Erythroblast (primary cell): ENCODE data around the gene TFB1M.

Experiments
- GATA1 ChIP-seq: IDR thresholded peaks from 2 replicates; pipeline ENCODE4 v1.6.1; 2011; ENCODE audit warnings: low read depth, mild to moderate bottlenecking, control low read depth, low read length, moderate library complexity
- POLR2A ChIP-seq: IDR thresholded peaks from 2 replicates; pipeline ENCODE4 v1.6.1; 2011; ENCODE audit warnings: mild to moderate bottlenecking, low read length

DNA sequence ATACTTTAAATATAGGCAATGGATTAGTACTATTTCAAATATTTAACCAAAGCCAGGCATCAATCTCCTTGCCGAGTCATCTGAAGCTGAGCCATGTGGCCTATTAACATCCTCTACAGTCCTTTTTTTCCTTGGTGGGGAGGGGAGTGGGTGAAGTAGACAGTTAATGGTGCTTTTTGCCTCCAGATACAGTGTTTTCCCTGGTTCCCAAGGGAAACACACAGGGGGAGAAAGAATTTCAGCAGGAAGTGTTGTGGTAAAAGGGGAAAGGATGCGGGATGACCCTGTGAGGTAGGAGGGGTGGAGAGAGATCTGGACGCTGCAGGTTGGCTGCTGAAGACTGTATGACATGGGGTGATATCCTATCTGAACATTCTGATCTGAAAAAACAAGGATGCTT is 40.9 kb downstream of the TFB1M start:
- TF ChIP-seq POLR2A (no peak), GATA1 (no peak)
